Uterus (tissue), 4 donors: ENCODE measurements around the gene HTRA1. TPM values are rescaled to one million over a fixed set of nuclear protein-coding genes. Genes with fewer than 3 reads are reported as not detected.

Experiments used
- DNase-seq, 2 donors: peaks; one replicate each; pipeline ENCODE4 v3.0.0-alpha.2; 2019 to 2020
- H3K27ac ChIP-seq, 2 donors: fragments of 200-600 bp; sonication (generic); 1 replicate in 1 of 2; 2 replicates in 1 of 2; pipeline ENCODE4 v1.5.1; 2016 to 2018
- H3K27me3 ChIP-seq, 2 donors: fragments of 200-600 bp; sonication (generic); one replicate each; pipeline ENCODE4 v1.5.1; 2018 to 2019; ENCODE audit warnings: control low read depth in 1 of 2
- H3K36me3 ChIP-seq, 2 donors: fragments of 200-600 bp; sonication (generic); one replicate each; pipeline ENCODE4 v1.5.1; 2019; ENCODE audit warnings: control low read depth in 1 of 2
- H3K4me1 ChIP-seq, 2 donors: fragments of 200-600 bp; sonication (generic); one replicate each; pipeline ENCODE4 v1.5.1; 2018 to 2019; ENCODE audit warnings: control low read depth in 1 of 2
- H3K4me3 ChIP-seq, 2 donors: fragments of 200-600 bp; sonication (generic); 1 replicate in 1 of 2; 2 replicates in 1 of 2; pipeline ENCODE4 v1.5.1; 2018 to 2019; ENCODE audit warnings: mild to moderate bottlenecking in 1 of 2
- H3K9me3 ChIP-seq, 2 donors: fragments of 200-600 bp; sonication (generic); one replicate each; pipeline ENCODE4 v1.5.1; 2019; ENCODE audit warnings: control low read depth in 1 of 2
- POLR2A ChIP-seq, 2 donors: fragments of 450-650 bp; IDR thresholded peaks; one replicate each; pipeline ENCODE4 v1.6.1; 2016; ENCODE audit warnings: antibody characterized with exemption in 2 of 2, mild to moderate bottlenecking in 1 of 2, moderate library complexity in 1 of 2
- intact Hi-C: fragments of 100-400 bp; cut with DNase I; formaldehyde crosslinking; loops from one replicate; pipeline ENCODE4 v1.15.1; 2023; ENCODE audit warnings: low total_unique reads
- total RNA-seq, 4 donors: library from RNA; depleted of rRNA in 3 of 4; stranded (reverse); fragments of >200 nt in 3 of 4; gene quantifications; one replicate each; pipeline versions ENCODE4 v1.1.0 to v1.2.4, GENCODE V29; 2014 to 2023
- TF ChIP-seq, protein P1 (sequence below), 4 experiments: fragments of 200-600 bp in 2 of 4; fragments of 450-650 bp in 2 of 4; sonication (generic) in 2 of 4; IDR thresholded peaks; one replicate each; pipeline ENCODE4 v1.5.1; 2016 to 2019; ENCODE audit warnings: antibody characterized with exemption in 4 of 4, mild to moderate bottlenecking in 2 of 4, moderate library complexity in 1 of 4
- donor health status: DM: yes; HTN: yes; CAD: no.

HTRA1 gene
- total RNA-seq, 4 donors from 2014 or later, result 98.3 to 153 (median 142) TPM

DNA sequence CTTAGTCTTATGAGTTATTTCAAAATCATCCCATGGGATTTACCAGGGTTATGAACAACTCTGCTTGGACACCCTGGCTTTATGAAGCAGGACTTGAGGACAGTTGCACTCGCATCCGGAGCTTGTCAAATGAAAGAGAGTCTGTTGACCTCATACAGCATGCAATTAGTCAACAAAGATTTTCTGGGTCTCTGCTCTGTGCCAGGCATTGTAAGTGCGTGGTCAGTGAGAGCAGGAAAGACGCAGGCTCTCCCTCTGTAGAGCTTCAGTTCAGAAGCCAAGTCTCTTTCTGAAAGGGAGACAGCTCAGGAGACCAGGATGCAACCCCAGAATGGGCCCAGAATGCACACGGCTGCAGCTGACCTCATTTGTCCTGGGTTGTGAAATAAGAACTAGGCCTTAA, 53.7 kb downstream of the HTRA1 start:
- intact Hi-C loops, result no loop called here
- TF ChIP-seq, protein P1, sequence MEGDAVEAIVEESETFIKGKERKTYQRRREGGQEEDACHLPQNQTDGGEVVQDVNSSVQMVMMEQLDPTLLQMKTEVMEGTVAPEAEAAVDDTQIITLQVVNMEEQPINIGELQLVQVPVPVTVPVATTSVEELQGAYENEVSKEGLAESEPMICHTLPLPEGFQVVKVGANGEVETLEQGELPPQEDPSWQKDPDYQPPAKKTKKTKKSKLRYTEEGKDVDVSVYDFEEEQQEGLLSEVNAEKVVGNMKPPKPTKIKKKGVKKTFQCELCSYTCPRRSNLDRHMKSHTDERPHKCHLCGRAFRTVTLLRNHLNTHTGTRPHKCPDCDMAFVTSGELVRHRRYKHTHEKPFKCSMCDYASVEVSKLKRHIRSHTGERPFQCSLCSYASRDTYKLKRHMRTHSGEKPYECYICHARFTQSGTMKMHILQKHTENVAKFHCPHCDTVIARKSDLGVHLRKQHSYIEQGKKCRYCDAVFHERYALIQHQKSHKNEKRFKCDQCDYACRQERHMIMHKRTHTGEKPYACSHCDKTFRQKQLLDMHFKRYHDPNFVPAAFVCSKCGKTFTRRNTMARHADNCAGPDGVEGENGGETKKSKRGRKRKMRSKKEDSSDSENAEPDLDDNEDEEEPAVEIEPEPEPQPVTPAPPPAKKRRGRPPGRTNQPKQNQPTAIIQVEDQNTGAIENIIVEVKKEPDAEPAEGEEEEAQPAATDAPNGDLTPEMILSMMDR (IDR thresholded peaks at IDR 0.05), result no peak
- TF ChIP-seq POLR2A (IDR thresholded peaks at IDR 0.05), result no peak
- no peak for DNase-seq

DNA sequence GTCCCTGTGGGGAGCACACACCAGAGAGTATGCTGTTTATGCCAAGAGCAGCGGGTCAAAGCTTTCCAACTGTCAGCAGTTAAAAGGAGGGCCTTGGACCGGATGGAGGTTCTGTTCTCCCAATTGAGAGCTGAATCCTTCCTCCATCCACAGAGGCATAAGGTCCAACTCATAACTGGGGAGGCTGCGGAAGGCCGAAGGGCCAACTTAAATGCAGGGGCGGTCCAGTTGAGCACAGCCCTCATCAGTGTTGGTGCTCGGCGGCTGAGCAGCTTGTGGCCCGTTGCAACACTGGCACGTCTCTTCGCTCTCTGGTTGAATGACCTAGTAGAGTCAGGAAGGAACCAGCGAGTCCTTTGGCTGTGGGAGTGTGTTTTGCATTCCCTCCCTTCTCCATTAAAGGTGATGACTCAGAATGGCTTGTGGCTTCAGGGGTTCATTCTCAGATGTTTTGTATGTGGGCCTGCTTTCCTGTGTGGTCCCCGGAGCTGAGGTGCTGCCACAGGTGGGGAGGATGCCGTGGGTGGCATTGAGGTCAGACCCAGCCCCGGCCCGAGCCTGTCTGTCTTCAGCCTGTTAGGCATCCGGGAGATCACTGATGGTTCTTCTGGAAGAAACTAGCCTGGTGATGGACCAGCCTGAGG, 54.4 kb downstream of the HTRA1 start:
- Histone ChIP-seq H3K27ac (no peak overlapping the region), H3K27me3 (no peaks in the 10 kb centered on the region), H3K4me3 (no peak overlapping the region), H3K4me1 (no peaks in the 10 kb centered on the region), H3K9me3 (no peaks in the 10 kb centered on the region), H3K36me3 (no peaks in the 10 kb centered on the region)
- DNase-seq, result no peak
- intact Hi-C loops, result no loop called here
- no peak for TF ChIP-seq POLR2A (IDR thresholded peaks at IDR 0.05)
- TF ChIP-seq, protein P1 (IDR thresholded peaks at IDR 0.05), result no peak

More for the DNA sequence above, 53.7 kb downstream of the HTRA1 start:
- Histone ChIP-seq H3K4me3 (no peak overlapping the region), H3K27ac (no peak overlapping the region), H3K9me3 (no peaks in the 10 kb centered on the region), H3K36me3 (no peaks in the 10 kb centered on the region), H3K27me3 (no peaks in the 10 kb centered on the region), H3K4me1 (no peaks in the 10 kb centered on the region)

DNA sequence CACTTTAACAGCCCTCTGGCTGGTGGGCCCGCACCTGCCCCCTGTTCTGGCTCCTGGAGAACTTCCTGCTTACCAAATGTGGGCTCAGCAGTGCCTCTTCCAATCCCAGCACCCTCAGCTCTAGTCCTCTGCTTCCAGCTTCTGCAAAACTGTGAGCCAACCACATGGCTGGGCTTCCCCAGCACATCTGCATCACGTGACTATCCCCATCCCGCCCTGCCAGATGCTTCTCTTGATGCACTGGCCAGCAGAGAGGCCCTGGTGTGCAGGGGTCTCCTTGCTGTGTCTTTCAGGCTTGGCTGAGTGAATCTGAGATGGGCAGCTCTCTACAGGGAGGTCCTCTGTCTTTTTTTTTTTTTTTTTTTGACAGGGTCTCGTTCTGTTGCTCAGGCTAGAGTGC, 55.4 kb downstream of the HTRA1 start:
- DNase-seq, result no peak
- Histone ChIP-seq H3K27me3 (no peaks in the 10 kb centered on the region), H3K27ac (no peak overlapping the region), H3K9me3 (no peaks in the 10 kb centered on the region), H3K4me1 (no peaks in the 10 kb centered on the region), H3K4me3 (no peak overlapping the region), H3K36me3 (no peaks in the 10 kb centered on the region)
- TF ChIP-seq POLR2A (IDR thresholded peaks at IDR 0.05), result no peak
- TF ChIP-seq, protein P1 (IDR thresholded peaks at IDR 0.05), result no peak
- intact Hi-C loops, result no loop called here

DNA sequence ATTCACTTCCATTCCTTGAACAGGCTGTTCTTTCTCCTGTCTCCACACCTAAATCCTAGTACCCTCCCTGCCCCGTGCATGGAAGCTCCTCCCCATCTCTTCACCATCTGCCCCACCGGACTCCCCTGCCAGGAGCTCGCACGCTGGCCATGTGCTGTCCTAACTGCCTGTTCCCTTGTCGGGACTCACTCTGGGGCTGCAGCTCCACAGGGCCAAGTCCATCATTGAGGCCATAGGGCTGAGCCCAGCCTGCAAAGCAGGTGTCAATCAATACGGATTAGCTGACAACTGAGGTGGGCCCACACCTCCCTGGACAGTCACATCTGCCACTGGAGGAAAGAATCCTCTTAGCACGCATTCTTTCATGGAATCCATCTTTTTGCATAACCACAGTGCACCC, 57.8 kb downstream of the HTRA1 start:
- intact Hi-C loops, result no loop called here
- no peaks in the 10 kb centered on the region for H3K4me1 ChIP-seq
- H3K27ac ChIP-seq, result no peak overlapping the region
- no peaks in the 10 kb centered on the region for H3K27me3 ChIP-seq
- no peak for TF ChIP-seq POLR2A (IDR thresholded peaks at IDR 0.05)
- TF ChIP-seq, protein P1 (IDR thresholded peaks at IDR 0.05), result no peak
- no peak for DNase-seq
- H3K36me3 ChIP-seq, result no peaks in the 10 kb centered on the region
- no peaks in the 10 kb centered on the region for H3K9me3 ChIP-seq
- H3K4me3 ChIP-seq, result no peak overlapping the region

DNA sequence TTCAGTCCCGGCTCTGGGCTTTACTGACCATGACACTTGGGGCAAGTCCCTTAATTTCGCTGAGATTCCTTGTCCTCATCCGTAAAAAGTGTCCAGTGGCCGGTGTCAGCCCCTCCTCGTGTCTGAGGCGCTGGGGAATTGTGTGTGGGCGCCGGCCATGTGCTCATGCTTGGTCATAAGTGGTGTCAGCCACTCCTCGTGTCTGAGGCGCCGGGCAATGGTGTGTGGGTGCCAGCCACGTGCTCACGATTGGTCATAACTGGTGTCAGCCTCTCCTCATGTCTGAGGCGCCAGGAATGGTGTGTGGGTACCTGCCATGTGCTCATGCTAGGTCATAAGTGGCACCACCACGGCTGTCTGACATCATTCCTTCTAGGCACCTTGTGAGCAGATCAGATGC, 58.5 kb downstream of the HTRA1 start:
- H3K27me3 ChIP-seq, result no peaks in the 10 kb centered on the region
- no peak for DNase-seq
- intact Hi-C loops, result no loop called here
- TF ChIP-seq, protein P1 (IDR thresholded peaks at IDR 0.05), result no peak
- TF ChIP-seq POLR2A (IDR thresholded peaks at IDR 0.05), result no peak
- H3K4me3 ChIP-seq, result no peak overlapping the region
- H3K9me3 ChIP-seq, result no peaks in the 10 kb centered on the region
- H3K4me1 ChIP-seq, result no peaks in the 10 kb centered on the region
- no peak overlapping the region for H3K27ac ChIP-seq
- H3K36me3 ChIP-seq, result no peaks in the 10 kb centered on the region
